HCT116 (cell line): Measurements from ENCODE around the gene PRKCD. TPM values are rescaled to one million over a fixed set of nuclear protein-coding genes. Genes with fewer than 3 reads are reported as not detected.

Source experiments
- total RNA-seq: library from RNA; stranded (reverse); gene quantifications from one replicate; pipeline ENCODE4 v1.2.1, GENCODE V29; 2021; ENCODE audit not compliant: unreplicated experiment

PRKCD gene
- total RNA-seq, 1 experiment from 2014 or later, result 34.4 TPM

Other genes with a start within 250 kb of the PRKCD start
- 14.8 TPM for gene SFMBT1, start 115.1 kb upstream of the PRKCD start, total RNA-seq
- 33.6 TPM for gene RFT1, start 30.8 kb upstream of the PRKCD start, total RNA-seq
- 634 TPM for gene TKT, start 94.8 kb downstream of the PRKCD start, total RNA-seq
- 33.2 TPM for gene DCP1A, start 186.3 kb downstream of the PRKCD start, total RNA-seq